Endothelial cell (in vitro differentiated cells): Measurements from ENCODE around the gene SLC23A2. TPM values are rescaled to one million over a fixed set of nuclear protein-coding genes. Genes with fewer than 3 reads are reported as not detected.

Experiments used
- DNase-seq: peaks from one replicate; pipeline ENCODE4 v3.0.0; 2021; ENCODE audit warnings: low spot score
- H3K27ac Mint-ChIP-seq: one replicate; pipeline ENCODE4 v1.8.0; 2021; ENCODE audit warnings: mixed read lengths, inconsistent platforms; ENCODE audit not compliant: unreplicated experiment
- H3K27me3 Mint-ChIP-seq: one replicate; pipeline ENCODE4 v1.8.0; 2021; ENCODE audit warnings: mild to moderate bottlenecking, moderate library complexity, mixed read lengths, inconsistent platforms; ENCODE audit not compliant: unreplicated experiment
- H3K36me3 Mint-ChIP-seq: one replicate; pipeline ENCODE4 v1.8.0; 2021; ENCODE audit warnings: mild to moderate bottlenecking, low read depth, mixed read lengths, inconsistent platforms; ENCODE audit not compliant: unreplicated experiment
- H3K4me1 Mint-ChIP-seq: one replicate; pipeline ENCODE4 v1.8.0; 2021; ENCODE audit warnings: mild to moderate bottlenecking, mixed read lengths, inconsistent platforms; ENCODE audit not compliant: unreplicated experiment
- H3K4me3 Mint-ChIP-seq: one replicate; pipeline ENCODE4 v1.8.0; 2021; ENCODE audit warnings: mild to moderate bottlenecking, mixed read lengths, inconsistent platforms; ENCODE audit not compliant: unreplicated experiment
- H3K9me3 Mint-ChIP-seq: one replicate; pipeline ENCODE4 v1.8.0; 2021; ENCODE audit warnings: mixed read lengths, inconsistent platforms; ENCODE audit not compliant: unreplicated experiment
- total RNA-seq: library from RNA; stranded (reverse); fragmentation: NEBNext Ultra II Directional; extraction: Animal tissue kit (Norgen Biotek cat#: 25700); gene quantifications from one replicate; pipeline ENCODE4 v1.2.1, GENCODE V29; 2021; ENCODE audit not compliant: unreplicated experiment
- TF ChIP-seq, protein P1 (sequence below): fragments of 200-600 bp; sonication (generic); IDR thresholded peaks from one replicate; pipeline ENCODE4 v1.5.0; 2021; ENCODE audit warnings: antibody characterized with exemption; ENCODE audit not compliant: unreplicated experiment

SLC23A2 gene
- total RNA-seq, 1 donor from 2014 or later, result 71.3 TPM

DNA sequence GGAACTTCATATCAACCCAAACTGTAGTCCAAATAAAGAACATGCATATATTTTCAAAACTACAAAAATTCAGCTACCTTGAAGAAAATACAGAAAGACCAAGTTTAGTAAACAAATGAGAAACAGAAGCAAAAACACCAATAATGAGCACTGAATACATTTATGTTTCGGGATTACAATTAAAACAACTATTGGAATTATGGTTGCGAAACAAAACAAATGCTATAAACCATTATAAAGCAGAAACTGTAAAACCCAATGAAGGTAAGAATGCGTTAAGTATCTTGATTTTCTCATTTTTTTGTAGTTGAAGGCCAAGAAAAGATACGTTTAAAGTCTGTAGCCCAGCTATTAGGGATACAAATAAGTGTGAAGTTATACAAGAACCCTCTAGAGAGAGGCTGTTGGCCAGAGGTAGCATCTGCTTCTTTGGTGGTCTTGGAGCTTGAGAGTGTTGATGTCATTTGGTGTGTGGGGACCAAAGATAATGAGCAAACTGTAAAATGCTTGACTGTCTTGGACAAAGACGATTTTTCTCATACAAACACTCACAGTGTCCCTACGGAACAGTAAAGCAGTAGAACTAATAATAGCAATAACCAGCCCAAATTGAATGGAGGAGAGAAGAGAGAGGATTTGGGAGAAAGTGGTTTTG is 168.1 kb downstream of the SLC23A2 start:
- Mint-ChIP-seq H3K36me3 (peaks cover 11% of the 10 kb centered on the region), H3K4me1 (peaks cover 28% of the 10 kb centered on the region), H3K9me3 (no peaks in the 10 kb centered on the region), H3K27ac (no peak overlapping the region), H3K4me3 (no peak overlapping the region), H3K27me3 (peaks cover 3% of the 10 kb centered on the region)
- DNase-seq, result no peak
- TF ChIP-seq, protein P1, sequence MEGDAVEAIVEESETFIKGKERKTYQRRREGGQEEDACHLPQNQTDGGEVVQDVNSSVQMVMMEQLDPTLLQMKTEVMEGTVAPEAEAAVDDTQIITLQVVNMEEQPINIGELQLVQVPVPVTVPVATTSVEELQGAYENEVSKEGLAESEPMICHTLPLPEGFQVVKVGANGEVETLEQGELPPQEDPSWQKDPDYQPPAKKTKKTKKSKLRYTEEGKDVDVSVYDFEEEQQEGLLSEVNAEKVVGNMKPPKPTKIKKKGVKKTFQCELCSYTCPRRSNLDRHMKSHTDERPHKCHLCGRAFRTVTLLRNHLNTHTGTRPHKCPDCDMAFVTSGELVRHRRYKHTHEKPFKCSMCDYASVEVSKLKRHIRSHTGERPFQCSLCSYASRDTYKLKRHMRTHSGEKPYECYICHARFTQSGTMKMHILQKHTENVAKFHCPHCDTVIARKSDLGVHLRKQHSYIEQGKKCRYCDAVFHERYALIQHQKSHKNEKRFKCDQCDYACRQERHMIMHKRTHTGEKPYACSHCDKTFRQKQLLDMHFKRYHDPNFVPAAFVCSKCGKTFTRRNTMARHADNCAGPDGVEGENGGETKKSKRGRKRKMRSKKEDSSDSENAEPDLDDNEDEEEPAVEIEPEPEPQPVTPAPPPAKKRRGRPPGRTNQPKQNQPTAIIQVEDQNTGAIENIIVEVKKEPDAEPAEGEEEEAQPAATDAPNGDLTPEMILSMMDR, result no peak

DNA sequence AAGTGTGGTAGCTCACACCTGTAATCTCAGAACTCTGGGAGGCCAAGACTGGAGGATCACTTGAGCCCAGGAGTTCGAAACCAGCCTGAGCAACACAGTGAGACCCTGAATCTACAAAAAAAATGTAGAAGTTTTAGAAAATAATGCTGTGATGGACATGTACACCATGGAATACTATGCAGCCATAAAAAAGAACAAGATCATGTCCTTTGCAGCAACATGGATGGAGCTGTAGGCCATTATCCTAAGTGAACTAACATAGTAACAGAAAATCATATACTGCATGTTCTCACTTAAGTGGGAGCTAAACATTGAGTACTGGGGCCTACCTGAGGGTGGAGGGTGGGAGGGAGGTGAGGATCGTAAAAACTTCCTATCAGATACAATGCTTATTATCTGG is 168.8 kb downstream of the SLC23A2 start:
- H3K9me3 Mint-ChIP-seq, result no peaks in the 10 kb centered on the region
- no peak overlapping the region for H3K4me3 Mint-ChIP-seq
- no peak for DNase-seq
- H3K27me3 Mint-ChIP-seq, result peaks cover 5% of the 10 kb centered on the region
- H3K36me3 Mint-ChIP-seq, result peaks cover 7% of the 10 kb centered on the region
- H3K27ac Mint-ChIP-seq, result no peak overlapping the region
- peaks cover 30% of the 10 kb centered on the region for H3K4me1 Mint-ChIP-seq
- TF ChIP-seq, protein P1, result no peak

DNA sequence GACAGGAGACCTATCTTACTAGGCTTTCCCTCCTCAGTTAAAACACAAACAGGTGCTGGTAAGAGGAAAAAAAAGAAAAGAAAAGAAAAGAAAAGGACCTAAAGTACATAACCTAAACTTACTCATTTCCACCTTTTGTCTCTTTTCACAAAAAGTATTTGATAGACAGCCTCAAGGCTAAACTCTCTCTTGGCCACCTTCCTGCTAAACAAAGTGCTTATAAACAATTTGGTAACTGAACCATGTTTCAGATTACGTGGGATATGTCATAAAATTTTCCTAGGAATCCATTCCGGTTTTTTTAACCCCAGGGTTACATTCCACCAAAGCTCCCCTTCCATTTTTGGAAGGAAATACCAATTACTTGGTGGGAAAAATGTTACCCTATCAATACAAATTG is 170.6 kb downstream of the SLC23A2 start:
- Mint-ChIP-seq H3K4me3 (no peak overlapping the region), H3K9me3 (no peaks in the 10 kb centered on the region), H3K27me3 (peaks cover 5% of the 10 kb centered on the region), H3K27ac (peak overlapping the region; percentile 75), H3K36me3 (peaks cover 3% of the 10 kb centered on the region), H3K4me1 (peaks cover 30% of the 10 kb centered on the region)
- TF ChIP-seq, protein P1, result no peak
- DNase-seq, result no peak

DNA sequence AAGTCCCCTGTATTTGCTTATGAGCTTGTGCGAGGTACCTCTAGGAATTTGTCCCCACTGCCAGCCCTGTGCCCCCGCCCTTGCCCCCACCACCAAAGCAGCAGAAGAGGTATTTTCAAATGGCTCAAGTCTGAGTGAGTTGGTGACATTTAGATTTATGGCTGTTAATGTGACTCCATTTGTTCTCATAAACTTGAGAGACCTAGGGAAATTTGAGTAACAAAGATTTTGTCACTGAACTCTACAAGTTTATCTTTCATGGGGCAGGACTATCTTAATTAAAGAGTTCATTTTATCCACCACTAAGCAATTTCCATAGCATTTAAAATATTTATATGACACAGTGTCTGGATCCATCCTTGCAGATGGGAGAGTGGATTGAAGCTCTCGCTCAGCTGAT is 171.1 kb downstream of the SLC23A2 start:
- TF ChIP-seq, protein P1, result no peak
- Mint-ChIP-seq H3K4me3 (no peak overlapping the region), H3K4me1 (peaks cover 30% of the 10 kb centered on the region), H3K36me3 (peaks cover 3% of the 10 kb centered on the region), H3K27ac (peak overlapping the region; percentile 75), H3K9me3 (no peaks in the 10 kb centered on the region), H3K27me3 (peaks cover 6% of the 10 kb centered on the region)
- DNase-seq, result no peak

DNA sequence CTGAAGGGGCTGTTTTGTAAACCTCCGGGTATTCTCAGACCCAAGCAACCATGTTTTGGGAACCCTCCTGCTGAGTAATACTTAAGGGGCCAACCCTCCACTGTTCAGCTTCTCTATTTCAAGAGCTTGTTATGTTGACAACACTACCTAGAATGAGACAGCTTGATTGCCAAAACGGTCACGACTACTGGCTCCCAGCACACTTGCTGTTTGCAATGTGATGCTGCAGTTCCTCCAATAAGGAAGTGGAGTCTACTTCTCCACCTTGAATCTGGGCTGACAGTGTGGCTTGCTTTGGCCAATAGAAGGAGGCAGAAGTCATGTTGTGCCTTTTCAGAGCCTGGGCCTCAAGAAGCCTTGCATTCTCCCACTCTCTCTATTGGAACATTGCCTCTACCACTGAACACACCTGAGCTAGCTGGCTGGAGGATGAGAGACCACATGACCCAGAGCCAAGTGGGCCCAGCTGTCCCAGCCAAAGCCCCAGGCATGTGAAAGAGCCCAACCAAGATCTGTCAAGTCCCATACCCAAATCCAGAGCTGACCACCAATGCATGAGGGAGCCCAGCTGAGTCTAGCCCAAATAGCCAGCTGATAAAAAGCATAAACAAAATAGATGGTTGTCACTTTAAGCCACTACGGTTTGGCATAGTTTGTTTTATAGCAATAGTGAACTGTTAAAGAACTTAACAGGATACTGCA is 171.6 kb downstream of the SLC23A2 start:
- no peak for DNase-seq
- H3K9me3 Mint-ChIP-seq, result no peaks in the 10 kb centered on the region
- peaks cover 32% of the 10 kb centered on the region for H3K4me1 Mint-ChIP-seq
- peaks cover 7% of the 10 kb centered on the region for H3K27me3 Mint-ChIP-seq
- TF ChIP-seq, protein P1, result no peak
- peaks cover 3% of the 10 kb centered on the region for H3K36me3 Mint-ChIP-seq
- H3K27ac Mint-ChIP-seq, result no peak overlapping the region
- no peak overlapping the region for H3K4me3 Mint-ChIP-seq
